CD8-positive, alpha-beta memory T cell (primary cell): Measurements from ENCODE around the gene DHX58. TPM values are rescaled to one million over a fixed set of nuclear protein-coding genes. Genes with fewer than 3 reads are reported as not detected.

Experiments used
- CTCF ChIA-PET: fragments of 350-600 bp; sonication (Branson Sonifier 250); formaldehyde crosslinking; loops from one replicate; lab custom pipeline; 2021; ENCODE audit warnings: antibody characterized with exemption; lab: Charles Lee
- POLR2A ChIA-PET: fragments of 350-600 bp; sonication (Branson Sonifier 250); formaldehyde crosslinking; loops from one replicate; lab custom pipeline; 2021; ENCODE audit warnings: antibody characterized with exemption; lab: Charles Lee
- DNase-seq, 5 donors: peaks; one replicate each; pipeline versions ENCODE4 v3.0.0 to v3.0.0-alpha.2; 2020 to 2022; ENCODE audit warnings: mixed read lengths in 1 of 5
- H3K27ac ChIP-seq: one replicate; pipeline ENCODE4 v1.7.0; 2013; ENCODE audit warnings: low read depth, mild to moderate bottlenecking, low read length, moderate library complexity
- H3K27me3 ChIP-seq: 2 replicates; pipeline ENCODE4 v1.7.0; 2013; ENCODE audit warnings: low read length, mild to moderate bottlenecking; ENCODE audit not compliant: insufficient read depth, poor library complexity, severe bottlenecking
- H3K36me3 ChIP-seq: 2 replicates; pipeline ENCODE4 v1.7.0; 2013; ENCODE audit warnings: mild to moderate bottlenecking, low read length, moderate library complexity; ENCODE audit not compliant: insufficient read depth
- H3K4me1 ChIP-seq: 2 replicates; pipeline ENCODE4 v1.7.0; 2013; ENCODE audit warnings: mild to moderate bottlenecking, low read length, moderate library complexity; ENCODE audit not compliant: insufficient read depth
- H3K4me3 ChIP-seq: 2 replicates; pipeline ENCODE4 v1.7.0; 2013; ENCODE audit warnings: mild to moderate bottlenecking, low read length
- H3K9me3 ChIP-seq: 2 replicates; pipeline ENCODE4 v1.7.0; 2013; ENCODE audit warnings: mild to moderate bottlenecking, low read length
- H3K27ac Mint-ChIP-seq, 8 donors: one replicate each; pipeline ENCODE4 v1.8.0; 2020 to 2021; ENCODE audit warnings: mixed read lengths in 8 of 8, mild to moderate bottlenecking in 6 of 8, inconsistent platforms in 3 of 8, moderate library complexity in 3 of 8
- H3K27me3 Mint-ChIP-seq, 2 donors: one replicate each; pipeline ENCODE4 v1.8.0; 2020 to 2021; ENCODE audit warnings: mixed read lengths in 2 of 2, mild to moderate bottlenecking in 1 of 2, moderate library complexity in 1 of 2
- H3K36me3 Mint-ChIP-seq, 3 donors: one replicate each; pipeline ENCODE4 v1.8.0; 2020 to 2021; ENCODE audit warnings: mixed read lengths in 3 of 3, inconsistent platforms in 1 of 3, mild to moderate bottlenecking in 1 of 3
- H3K4me1 Mint-ChIP-seq, 3 donors: one replicate each; pipeline ENCODE4 v1.8.0; 2020 to 2021; ENCODE audit warnings: mixed read lengths in 3 of 3, inconsistent platforms in 1 of 3, mild to moderate bottlenecking in 1 of 3
- H3K4me3 Mint-ChIP-seq, 7 donors: one replicate each; pipeline ENCODE4 v1.8.0; 2020 to 2021; ENCODE audit warnings: mixed read lengths in 7 of 7, mild to moderate bottlenecking in 6 of 7, moderate library complexity in 4 of 7, inconsistent platforms in 2 of 7
- H3K9me3 Mint-ChIP-seq, 5 donors: one replicate each; pipeline ENCODE4 v1.8.0; 2020 to 2022; ENCODE audit warnings: mixed read lengths in 5 of 5, mild to moderate bottlenecking in 3 of 5, moderate library complexity in 2 of 5, inconsistent platforms in 1 of 5
- polyA plus RNA-seq: library from polyadenylated mRNA; unstranded; fragments of 300-500 nt; fragmentation: Illumina TruSeq; gene quantifications from one replicate; pipeline ENCODE4 v1.2.3, GENCODE V29; 2021
- total RNA-seq, 2 experiments: library from RNA; stranded (reverse); gene quantifications; one replicate each; pipeline ENCODE4 v1.2.3, GENCODE V29; 2021

DHX58 gene
- total and polyA plus RNA-seq, 3 experiments from 2014 or later, result 8.1 to 10.7 (median 9.7) TPM

DNA sequence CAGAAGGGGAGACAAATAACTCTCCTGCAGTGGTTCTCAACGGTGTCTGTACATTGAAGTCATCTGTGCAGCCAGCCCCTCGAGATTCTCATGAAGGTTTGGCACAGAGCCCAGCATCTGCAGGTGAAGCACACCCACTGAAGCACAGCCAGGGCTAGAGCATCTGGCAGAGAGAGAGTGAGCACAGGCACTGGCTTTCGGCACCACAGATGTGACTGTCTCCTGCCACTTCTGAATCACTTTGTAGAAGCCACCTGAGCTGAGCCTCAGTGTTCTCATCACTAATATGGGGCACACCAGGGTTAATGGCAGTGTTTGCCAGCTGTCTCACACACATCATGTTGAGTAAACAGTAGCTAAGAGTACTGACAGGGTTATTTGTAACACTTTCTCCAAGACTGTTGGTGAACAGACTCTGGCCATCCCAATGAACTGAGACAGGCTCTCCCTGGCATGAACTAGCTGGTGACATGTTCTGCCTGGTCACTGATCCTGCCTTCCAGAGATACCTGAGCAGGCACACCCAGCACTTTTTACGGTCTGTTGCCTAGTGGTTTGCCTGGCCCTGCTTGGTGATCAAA, 21.0 kb upstream of the DHX58 start:
- ChIA-PET POLR2A (no interaction called here), CTCF (interaction anchor here (1.5 kb wide), 1 partner anchor 9 kb away, joined by 4 read pairs; no protein-coding TSS in a partner anchor)
- no peaks in the 10 kb centered on the region for H3K27me3 Mint-ChIP-seq
- peak overlapping the region; percentile 15 to 92 (median 78) for H3K27ac Mint-ChIP-seq
- H3K9me3 Mint-ChIP-seq, result no peaks in the 10 kb centered on the region
- Histone ChIP-seq H3K4me3 (no peak overlapping the region), H3K27me3 (no peaks in the 10 kb centered on the region), H3K27ac (no peak overlapping the region), H3K36me3 (peaks cover 30% of the 10 kb centered on the region), H3K4me1 (peaks cover 48% of the 10 kb centered on the region), H3K9me3 (no peaks in the 10 kb centered on the region)
- peak overlapping the region in 1 of 7 donors; percentile 28 for H3K4me3 Mint-ChIP-seq
- DNase-seq, result peak in 1 of 5 donors; percentile 60
- peaks cover 40 to 67% (median 62%) of the 10 kb centered on the region in 3 donors for H3K4me1 Mint-ChIP-seq
- peaks cover 0 to 78% (median 2%) of the 10 kb centered on the region in 3 donors for H3K36me3 Mint-ChIP-seq

DNA sequence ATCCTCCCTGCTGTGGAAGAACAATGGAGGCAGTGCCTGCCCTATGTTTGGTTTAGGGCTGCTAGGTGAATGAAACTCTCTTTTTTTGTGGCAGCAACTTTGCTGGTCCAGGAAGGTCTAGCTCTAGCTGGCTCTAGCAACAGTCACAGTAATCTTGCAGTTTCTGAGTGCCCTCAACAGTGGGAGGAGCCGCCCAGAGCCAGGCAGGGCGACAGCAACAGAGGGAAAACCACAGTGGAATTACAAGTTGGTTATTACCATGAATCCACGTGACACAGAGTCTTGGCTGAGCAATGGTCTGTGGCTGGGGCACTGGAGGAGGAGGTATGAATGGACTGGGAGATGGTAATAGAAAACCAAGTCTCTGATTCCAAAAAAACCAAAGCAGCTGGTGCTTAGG, 20.4 kb upstream of the DHX58 start:
- Histone ChIP-seq H3K27me3 (no peaks in the 10 kb centered on the region), H3K27ac (no peak overlapping the region), H3K4me1 (peaks cover 48% of the 10 kb centered on the region), H3K9me3 (no peaks in the 10 kb centered on the region), H3K4me3 (no peak overlapping the region), H3K36me3 (peaks cover 36% of the 10 kb centered on the region)
- CTCF ChIA-PET, result interaction anchor here (1.6 kb wide), 1 partner anchor 15 kb away, joined by 4 read pairs; no protein-coding TSS in a partner anchor
- POLR2A ChIA-PET, result no interaction called here
- H3K27ac Mint-ChIP-seq, result peak overlapping the region; percentile 15 to 92 (median 76)
- peak overlapping the region in 2 of 7 donors; percentile 12 to 71 for H3K4me3 Mint-ChIP-seq
- H3K27me3 Mint-ChIP-seq, result no peaks in the 10 kb centered on the region
- H3K36me3 Mint-ChIP-seq, result peaks cover 0 to 78% (median 2%) of the 10 kb centered on the region in 3 donors
- H3K4me1 Mint-ChIP-seq, result peaks cover 37 to 64% (median 56%) of the 10 kb centered on the region in 3 donors
- H3K9me3 Mint-ChIP-seq, result no peaks in the 10 kb centered on the region
- no peak for DNase-seq

DNA sequence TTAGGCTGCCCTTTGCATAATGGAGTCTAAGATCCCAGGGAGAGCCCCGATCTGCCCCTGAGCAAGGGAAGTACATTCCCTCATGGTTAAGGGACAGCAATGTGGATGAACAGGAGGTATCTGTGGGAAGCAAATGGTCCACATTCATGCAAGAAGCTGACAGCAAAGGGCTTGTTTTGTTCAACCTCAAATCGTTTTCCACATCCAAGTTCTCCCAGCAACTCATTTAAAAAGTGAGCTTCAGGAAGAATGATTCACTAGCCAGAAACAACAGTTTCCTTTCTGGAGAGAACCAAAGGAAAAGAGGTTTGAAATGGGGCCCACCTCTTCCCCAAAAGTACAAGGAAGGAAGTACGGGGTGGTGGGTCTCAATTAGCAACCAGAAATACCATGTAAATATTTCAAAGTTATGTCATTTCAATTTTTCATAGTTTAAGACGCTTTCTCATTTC, 19.5 kb upstream of the DHX58 start:
- Mint-ChIP-seq H3K27me3 (no peaks in the 10 kb centered on the region), H3K36me3 (peaks cover 3 to 80% (median 5%) of the 10 kb centered on the region in 3 donors), H3K4me3 (no peak overlapping the region), H3K27ac (peak overlapping the region in 7 of 8 donors; percentile 29 to 92 (median 81)), H3K4me1 (peaks cover 35 to 57% (median 54%) of the 10 kb centered on the region in 3 donors), H3K9me3 (no peaks in the 10 kb centered on the region)
- peaks cover 48% of the 10 kb centered on the region for H3K4me1 ChIP-seq
- H3K4me3 ChIP-seq, result no peak overlapping the region
- CTCF ChIA-PET, result interaction anchor here (0.9 to 1.6 kb wide), 2 partner anchors 14 to 275 kb away, joined by 3 to 4 read pairs; no protein-coding TSS in a partner anchor
- POLR2A ChIA-PET, result no interaction called here
- no peaks in the 10 kb centered on the region for H3K9me3 ChIP-seq
- no peak overlapping the region for H3K27ac ChIP-seq
- DNase-seq, result no peak
- no peaks in the 10 kb centered on the region for H3K27me3 ChIP-seq
- peaks cover 45% of the 10 kb centered on the region for H3K36me3 ChIP-seq

DNA sequence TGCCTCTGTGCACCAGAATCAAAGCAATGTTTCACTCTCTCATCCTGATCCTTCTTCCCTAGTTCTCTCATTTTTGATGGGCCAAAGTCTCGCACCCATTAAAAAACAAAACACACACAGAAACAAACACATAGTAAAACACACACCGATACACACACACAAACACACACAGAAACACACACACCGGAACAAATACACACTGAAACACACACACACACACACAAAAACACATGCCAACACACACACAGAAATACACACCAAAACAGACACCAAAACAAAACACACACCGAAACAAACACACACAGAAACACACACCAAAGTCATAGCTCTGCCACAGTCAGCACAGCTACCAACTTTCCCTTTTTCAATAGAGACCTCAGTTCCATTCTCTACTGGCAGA, 18.7 kb upstream of the DHX58 start:
- CTCF ChIA-PET, result no interaction called here

DNA sequence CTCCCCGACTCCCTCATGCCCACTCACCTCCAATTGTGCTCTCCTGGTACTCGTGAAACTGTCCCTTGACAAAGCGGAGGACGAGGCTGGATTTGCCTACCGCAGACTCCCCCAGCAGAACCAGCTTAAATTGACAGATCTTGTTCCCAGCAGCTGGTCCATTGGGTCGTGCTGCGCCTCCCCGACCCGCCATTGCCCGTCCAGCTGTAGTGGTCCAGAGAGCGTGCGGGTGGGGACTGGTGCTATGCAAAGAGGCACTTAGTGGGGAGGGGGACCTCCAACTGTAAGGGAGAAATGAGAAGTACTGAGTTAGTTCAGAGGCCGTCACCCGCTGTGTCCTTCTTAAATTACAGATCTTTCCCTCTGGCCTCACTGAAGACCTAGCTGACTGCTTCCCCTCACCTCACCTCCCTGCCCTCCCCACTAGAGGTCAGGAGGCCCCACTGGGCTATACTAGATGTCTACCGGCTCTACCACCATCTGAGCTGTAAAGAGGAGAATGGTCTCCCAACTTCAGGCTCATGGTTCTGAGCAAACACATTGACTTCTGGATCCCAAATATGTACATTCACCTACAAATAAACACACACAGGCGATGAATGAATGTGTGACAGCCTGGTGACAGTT, 17.9 kb upstream of the DHX58 start:
- H3K4me3 ChIP-seq, result no peak overlapping the region
- CTCF ChIA-PET, result no interaction called here
- no peak for DNase-seq
- Mint-ChIP-seq H3K9me3 (no peaks in the 10 kb centered on the region), H3K36me3 (peaks cover 6 to 79% (median 6%) of the 10 kb centered on the region in 3 donors), H3K27me3 (no peaks in the 10 kb centered on the region), H3K4me1 (peaks cover 28 to 43% (median 41%) of the 10 kb centered on the region in 3 donors), H3K4me3 (no peak overlapping the region), H3K27ac (peak overlapping the region in 6 of 8 donors; percentile 7 to 77 (median 54))
- H3K27ac ChIP-seq, result no peak overlapping the region
- H3K27me3 ChIP-seq, result no peaks in the 10 kb centered on the region
- peaks cover 50% of the 10 kb centered on the region for H3K36me3 ChIP-seq
- POLR2A ChIA-PET, result no interaction called here
- no peaks in the 10 kb centered on the region for H3K9me3 ChIP-seq
- H3K4me1 ChIP-seq, result peaks cover 34% of the 10 kb centered on the region

More for the DNA sequence above, 18.7 kb upstream of the DHX58 start:
- Histone ChIP-seq H3K9me3 (no peaks in the 10 kb centered on the region), H3K27me3 (no peaks in the 10 kb centered on the region), H3K4me3 (no peak overlapping the region), H3K4me1 (peaks cover 43% of the 10 kb centered on the region), H3K36me3 (peaks cover 50% of the 10 kb centered on the region), H3K27ac (no peak overlapping the region)
- peaks cover 6 to 79% (median 6%) of the 10 kb centered on the region in 3 donors for H3K36me3 Mint-ChIP-seq
- H3K9me3 Mint-ChIP-seq, result no peaks in the 10 kb centered on the region
- POLR2A ChIA-PET, result no interaction called here
- no peak overlapping the region for H3K4me3 Mint-ChIP-seq
- no peaks in the 10 kb centered on the region for H3K27me3 Mint-ChIP-seq
- H3K4me1 Mint-ChIP-seq, result peaks cover 32 to 52% (median 49%) of the 10 kb centered on the region in 3 donors
- H3K27ac Mint-ChIP-seq, result peak overlapping the region in 6 of 8 donors; percentile 7 to 90 (median 75)
- no peak for DNase-seq

DNA sequence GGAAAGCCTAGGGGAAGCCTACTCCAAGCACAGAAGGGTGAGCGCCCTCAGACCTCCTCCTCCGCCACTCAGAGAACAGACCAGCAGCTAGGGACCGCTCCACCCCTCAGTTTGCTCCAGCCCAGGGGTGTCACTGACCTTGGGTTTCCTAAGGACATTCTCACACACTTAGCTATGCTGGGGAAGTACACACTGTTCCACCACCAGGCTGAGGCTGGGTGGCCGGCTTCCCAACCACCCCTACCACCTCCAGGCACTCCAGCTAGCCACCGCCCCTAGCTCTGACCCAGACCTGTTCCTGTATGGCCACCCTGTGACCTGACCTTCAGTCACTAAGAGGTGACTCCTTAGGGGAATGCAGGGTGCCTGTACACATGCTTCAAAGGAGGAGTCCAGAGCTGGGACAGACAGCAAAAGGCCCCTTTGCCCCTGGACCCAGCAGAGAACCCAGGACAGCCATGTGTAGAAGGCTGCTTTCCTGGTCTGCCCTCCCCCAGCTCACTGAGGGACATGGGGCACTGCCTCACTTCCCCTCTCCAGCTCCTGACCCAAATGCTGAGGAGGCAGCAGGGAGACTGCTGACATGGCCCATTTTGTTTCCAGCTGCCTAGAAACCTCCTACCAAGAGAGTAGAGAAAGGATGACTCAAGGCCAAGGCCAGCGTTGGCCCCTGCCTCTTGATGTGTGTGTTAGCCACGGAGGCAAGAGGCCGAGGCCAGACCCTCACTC, 16.8 kb upstream of the DHX58 start:
- Mint-ChIP-seq H3K36me3 (peaks cover 6 to 84% (median 8%) of the 10 kb centered on the region in 3 donors), H3K27me3 (no peaks in the 10 kb centered on the region), H3K4me1 (peaks cover 28 to 35% (median 33%) of the 10 kb centered on the region in 3 donors), H3K9me3 (no peaks in the 10 kb centered on the region), H3K27ac (peak overlapping the region in 3 of 8 donors; percentile 39 to 82 (median 52)), H3K4me3 (no peak overlapping the region)
- H3K27ac ChIP-seq, result no peak overlapping the region
- no peaks in the 10 kb centered on the region for H3K9me3 ChIP-seq
- peaks cover 25% of the 10 kb centered on the region for H3K4me1 ChIP-seq
- H3K36me3 ChIP-seq, result peaks cover 50% of the 10 kb centered on the region
- H3K27me3 ChIP-seq, result no peaks in the 10 kb centered on the region
- no peak overlapping the region for H3K4me3 ChIP-seq
- POLR2A ChIA-PET, result interaction anchor here (0.5 to 1.1 kb wide), 3 partner anchors 21 to 626 kb away, joined by 3 to 5 read pairs (median 3); no protein-coding TSS in a partner anchor
- no peak for DNase-seq
- CTCF ChIA-PET, result no interaction called here

DNA sequence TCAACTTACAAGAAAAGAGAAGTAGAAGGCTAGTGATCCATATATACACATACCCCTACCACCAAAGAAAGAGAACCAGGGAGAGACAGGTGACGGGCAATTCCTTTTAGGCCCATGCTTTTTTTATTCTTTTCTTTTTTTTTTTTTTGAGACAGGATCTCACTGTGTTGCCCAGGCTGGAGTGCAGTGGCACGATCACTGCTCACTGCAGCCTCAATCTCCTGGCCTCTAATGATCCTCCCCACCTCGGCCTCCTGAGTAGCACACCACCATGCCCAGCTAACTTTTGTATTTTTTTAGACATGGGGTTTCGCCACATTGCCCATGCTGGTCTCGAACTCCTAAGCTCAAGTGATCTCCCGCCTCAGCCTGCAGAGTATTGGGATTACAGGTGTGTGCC, 14.9 kb upstream of the DHX58 start:
- H3K27ac Mint-ChIP-seq, result peak overlapping the region in 1 of 8 donors; percentile 10
- no peaks in the 10 kb centered on the region for H3K27me3 ChIP-seq
- POLR2A ChIA-PET, result interaction anchor here (0.7 kb wide), 1 partner anchor 9 kb away, joined by 5 read pairs; no protein-coding TSS in a partner anchor
- peaks cover 50% of the 10 kb centered on the region for H3K36me3 ChIP-seq
- H3K9me3 ChIP-seq, result no peaks in the 10 kb centered on the region
- no peak overlapping the region for H3K4me3 ChIP-seq
- no peak overlapping the region for H3K27ac ChIP-seq
- peaks cover 6 to 74% (median 8%) of the 10 kb centered on the region in 3 donors for H3K36me3 Mint-ChIP-seq
- no peaks in the 10 kb centered on the region for H3K27me3 Mint-ChIP-seq
- no peaks in the 10 kb centered on the region for H3K9me3 Mint-ChIP-seq
- no peak for DNase-seq
- peaks cover 7% of the 10 kb centered on the region for H3K4me1 ChIP-seq
- CTCF ChIA-PET, result no interaction called here
- H3K4me1 Mint-ChIP-seq, result peaks cover 12 to 17% (median 14%) of the 10 kb centered on the region in 3 donors
- no peak overlapping the region for H3K4me3 Mint-ChIP-seq
